PC-9 (cell line): Measurements from ENCODE around the gene COL18A1. TPM values are rescaled to one million over a fixed set of nuclear protein-coding genes. Genes with fewer than 3 reads are reported as not detected.

Experiments used
- BruUV-seq: library from RNA; stranded (reverse); fragments of 400-500 nt; replicated peaks from 2 replicates; lab custom pipeline; 2021; lab: Mats Ljungman, UMichigan
- CTCF ChIA-PET: fragments of 300-600 bp; sonication (Branson Sonifier 250); formaldehyde crosslinking; loops from one replicate; lab custom pipeline; 2022; ENCODE audit warnings: antibody characterized with exemption; lab: Charles Lee
- POLR2A ChIA-PET: fragments of 300-600 bp; sonication (Branson Sonifier 250); formaldehyde crosslinking; loops from one replicate; lab custom pipeline; 2022; ENCODE audit warnings: antibody characterized with exemption; ENCODE audit not compliant: unreplicated experiment; lab: Charles Lee
- DNase-seq, 2 experiments: peaks; one replicate each; pipeline versions ENCODE4 v3.0.0 to v3.0.0-alpha.2; 2015 to 2022; ENCODE audit warnings: mixed read lengths in 1 of 2
- H2AFZ ChIP-seq: fragments of 200-600 bp; sonication (generic); 2 replicates; pipeline ENCODE4 v1.8.1; 2017; ENCODE audit warnings: antibody characterized with exemption
- H3F3A ChIP-seq: fragments of 200-600 bp; sonication (generic); 2 replicates; pipeline ENCODE4 v1.8.1; 2017; ENCODE audit warnings: antibody characterized with exemption, mild to moderate bottlenecking, low read depth; ENCODE audit not compliant: insufficient read depth
- H3K27ac ChIP-seq: fragments of 200-600 bp; sonication (generic); 2 replicates; pipeline ENCODE4 v1.6.1; 2016; ENCODE audit warnings: mixed run types
- H3K27me3 ChIP-seq: fragments of 200-600 bp; sonication (generic); 2 replicates; pipeline ENCODE4 v1.6.1; 2016; ENCODE audit warnings: low read depth, mixed run types; ENCODE audit not compliant: insufficient read depth
- H3K36me3 ChIP-seq: fragments of 200-600 bp; sonication (generic); 2 replicates; pipeline ENCODE4 v1.6.1; 2016; ENCODE audit warnings: low read depth, mixed run types
- H3K4me1 ChIP-seq: fragments of 200-600 bp; sonication (generic); replicated peaks from 2 replicates; pipeline ENCODE4 v1.6.1; 2016; ENCODE audit warnings: mixed run types; ENCODE audit not compliant: insufficient read depth
- H3K4me2 ChIP-seq: fragments of 200-600 bp; sonication (generic); 2 replicates; pipeline ENCODE4 v1.6.1; 2017; ENCODE audit warnings: mixed run types
- H3K4me3 ChIP-seq: fragments of 200-600 bp; sonication (generic); 2 replicates; pipeline ENCODE4 v1.6.1; 2016; ENCODE audit warnings: mixed run types
- H3K79me2 ChIP-seq: fragments of 200-600 bp; sonication (generic); 2 replicates; pipeline ENCODE4 v1.6.1; 2017; ENCODE audit warnings: low read depth, mixed run types
- H3K9me2 ChIP-seq: fragments of 200-600 bp; sonication (generic); 2 replicates; pipeline ENCODE4 v1.8.1; 2017; ENCODE audit warnings: mild to moderate bottlenecking; ENCODE audit not compliant: insufficient read depth
- H3K9me3 ChIP-seq: fragments of 200-600 bp; sonication (generic); 2 replicates; pipeline ENCODE4 v1.8.1; 2016; ENCODE audit warnings: low read depth; ENCODE audit not compliant: insufficient read depth
- H4K20me1 ChIP-seq: fragments of 200-600 bp; sonication (generic); 2 replicates; pipeline ENCODE4 v1.8.1; 2017; ENCODE audit not compliant: insufficient read depth
- EZH2 ChIP-seq: fragments of 200-600 bp; sonication (generic); IDR thresholded peaks from 2 replicates; pipeline ENCODE4 v1.8.0; 2017; ENCODE audit warnings: antibody characterized with exemption, low read depth
- intact Hi-C: fragments of 100-400 bp; cut with micrococcal nuclease; formaldehyde crosslinking; loops from one replicate; pipeline ENCODE4 v1.10.0; 2022; ENCODE audit not compliant: unreplicated experiment
- total RNA-seq: library from RNA; stranded (reverse); gene quantifications from 2 replicates; pipeline ENCODE4 v1.2.3, GENCODE V29; 2021
- TF ChIP-seq, protein P1 (sequence below): fragments of 200-600 bp; sonication (generic); conservative IDR thresholded peaks from 2 replicates; pipeline ENCODE4 v1.6.1; 2017; ENCODE audit warnings: mixed run types, antibody characterized with exemption, mild to moderate bottlenecking, moderate library complexity

Gene COL18A1
- total RNA-seq, 1 experiment from 2014 or later = 82.4 TPM

DNA sequence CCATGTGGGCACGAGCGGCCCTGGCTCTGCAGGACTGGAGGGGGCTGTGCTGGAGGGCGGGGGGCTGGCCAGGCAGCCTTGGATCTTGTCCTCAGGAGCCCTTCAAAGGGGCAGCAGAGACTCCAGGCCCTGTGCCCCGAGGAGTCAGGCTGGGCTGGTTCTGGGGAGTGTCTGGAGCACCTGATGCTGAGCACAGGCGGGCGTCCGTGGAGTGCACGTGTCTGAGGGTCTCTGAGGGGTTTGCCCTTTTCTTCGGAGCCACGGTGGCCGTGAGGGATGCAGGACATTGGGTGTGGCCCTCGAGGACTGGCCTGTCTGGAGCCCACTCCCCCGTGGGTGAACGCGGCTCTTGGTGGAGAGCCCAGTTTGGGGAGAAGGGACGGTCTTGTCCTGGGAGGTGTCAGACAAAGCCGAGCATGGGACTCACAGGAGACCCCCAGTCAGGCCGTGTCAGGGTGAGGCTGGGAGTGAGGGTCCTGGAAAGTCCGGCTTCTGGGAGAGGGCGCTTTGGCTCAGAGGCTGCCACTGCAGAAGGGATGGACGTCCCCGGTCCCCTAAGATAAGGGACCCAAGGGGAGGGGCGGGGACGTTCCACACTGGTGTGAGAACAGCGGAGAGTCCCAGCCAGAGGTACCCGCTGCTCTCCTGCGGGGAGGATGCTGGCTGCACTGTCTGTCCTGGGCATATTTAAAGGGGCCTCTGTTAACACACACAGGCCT lies 60.8 kb downstream of the COL18A1 start:
- POLR2A ChIA-PET = no interaction called here
- H2AFZ ChIP-seq = no peak overlapping the region

DNA sequence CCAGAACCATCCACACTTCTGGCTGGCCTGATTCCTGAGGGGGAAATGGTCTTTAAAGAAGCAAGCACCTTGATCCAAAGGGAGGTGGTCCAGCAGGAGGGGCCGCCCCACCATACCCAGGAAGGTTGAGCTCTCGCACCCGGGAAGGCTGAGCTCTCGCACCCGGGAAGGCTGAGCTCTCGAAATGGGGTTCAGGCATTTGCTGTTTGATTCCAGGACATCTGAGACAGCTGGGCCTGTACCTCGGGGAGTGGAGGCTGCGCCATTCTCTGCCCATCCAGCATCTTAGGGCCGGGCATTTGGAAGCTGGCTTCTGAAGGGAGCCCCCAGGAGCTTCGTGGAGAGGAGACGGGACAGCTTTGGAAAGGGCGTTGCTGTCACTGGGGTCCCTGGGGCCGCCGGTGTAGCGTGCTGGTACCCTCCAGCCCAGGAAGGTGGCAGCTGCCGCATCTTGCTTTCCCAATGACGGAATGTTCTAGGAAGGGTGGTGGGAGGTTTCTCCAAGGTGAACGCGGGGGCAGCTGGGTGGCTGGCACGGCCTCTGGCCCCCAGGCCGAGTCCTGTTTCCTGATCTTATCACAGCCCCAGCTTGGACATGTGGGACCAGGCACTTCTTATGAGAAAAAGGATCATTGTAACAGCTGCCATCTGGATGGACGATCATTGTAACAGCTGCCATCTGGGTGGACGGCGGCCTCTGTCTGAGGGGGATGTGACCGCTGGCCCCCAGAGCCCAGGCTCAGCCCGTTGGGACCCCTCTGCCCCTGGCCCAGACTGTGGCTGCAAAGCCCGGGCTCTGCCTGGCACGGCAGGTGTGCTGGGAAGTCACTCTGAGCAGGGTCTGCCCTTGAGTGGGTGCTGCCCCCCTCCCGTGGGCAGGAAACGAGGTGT lies 61.6 kb downstream of the COL18A1 start:
- BruUV-seq = no TSS peak
- Histone ChIP-seq H3K36me3 (no peaks in the 10 kb centered on the region), H3K9me2 (no peaks in the 10 kb centered on the region), H3K4me2 (no peak overlapping the region), H3K9me3 (no peaks in the 10 kb centered on the region), H3F3A (peaks cover 17% of the 10 kb centered on the region; the same call in 1 of the 2 replicates), H3K27ac (no peak overlapping the region), H3K4me3 (no peak overlapping the region), H2AFZ (no peak overlapping the region), H3K27me3 (no peaks in the 10 kb centered on the region), H4K20me1 (no peaks in the 10 kb centered on the region), H3K79me2 (no peaks in the 10 kb centered on the region), H3K4me1 (peaks cover 11% of the 10 kb centered on the region)
- ChIA-PET CTCF (no interaction called here), POLR2A (no interaction called here)
- intact Hi-C loops = no loop called here
- TF ChIP-seq, protein P1, sequence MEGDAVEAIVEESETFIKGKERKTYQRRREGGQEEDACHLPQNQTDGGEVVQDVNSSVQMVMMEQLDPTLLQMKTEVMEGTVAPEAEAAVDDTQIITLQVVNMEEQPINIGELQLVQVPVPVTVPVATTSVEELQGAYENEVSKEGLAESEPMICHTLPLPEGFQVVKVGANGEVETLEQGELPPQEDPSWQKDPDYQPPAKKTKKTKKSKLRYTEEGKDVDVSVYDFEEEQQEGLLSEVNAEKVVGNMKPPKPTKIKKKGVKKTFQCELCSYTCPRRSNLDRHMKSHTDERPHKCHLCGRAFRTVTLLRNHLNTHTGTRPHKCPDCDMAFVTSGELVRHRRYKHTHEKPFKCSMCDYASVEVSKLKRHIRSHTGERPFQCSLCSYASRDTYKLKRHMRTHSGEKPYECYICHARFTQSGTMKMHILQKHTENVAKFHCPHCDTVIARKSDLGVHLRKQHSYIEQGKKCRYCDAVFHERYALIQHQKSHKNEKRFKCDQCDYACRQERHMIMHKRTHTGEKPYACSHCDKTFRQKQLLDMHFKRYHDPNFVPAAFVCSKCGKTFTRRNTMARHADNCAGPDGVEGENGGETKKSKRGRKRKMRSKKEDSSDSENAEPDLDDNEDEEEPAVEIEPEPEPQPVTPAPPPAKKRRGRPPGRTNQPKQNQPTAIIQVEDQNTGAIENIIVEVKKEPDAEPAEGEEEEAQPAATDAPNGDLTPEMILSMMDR = no peak
- TF ChIP-seq EZH2 = no peak
- DNase-seq = no peak

More for the DNA sequence above, 60.8 kb downstream of the COL18A1 start:
- Histone ChIP-seq H3K27ac (no peak overlapping the region), H3K4me1 (peaks cover 4% of the 10 kb centered on the region), H3K9me3 (no peaks in the 10 kb centered on the region), H3K9me2 (no peaks in the 10 kb centered on the region), H3K4me2 (no peak overlapping the region), H3K27me3 (no peaks in the 10 kb centered on the region), H3K4me3 (no peak overlapping the region), H3K36me3 (no peaks in the 10 kb centered on the region), H3F3A (peaks cover 11% of the 10 kb centered on the region; the same call in 1 of the 2 replicates), H4K20me1 (no peaks in the 10 kb centered on the region), H3K79me2 (no peaks in the 10 kb centered on the region)
- BruUV-seq = no TSS peak
- no peak for DNase-seq
- CTCF ChIA-PET = no interaction called here
- intact Hi-C loops = no loop called here
- TF ChIP-seq EZH2 = no peak
- TF ChIP-seq, protein P1 = no peak

DNA sequence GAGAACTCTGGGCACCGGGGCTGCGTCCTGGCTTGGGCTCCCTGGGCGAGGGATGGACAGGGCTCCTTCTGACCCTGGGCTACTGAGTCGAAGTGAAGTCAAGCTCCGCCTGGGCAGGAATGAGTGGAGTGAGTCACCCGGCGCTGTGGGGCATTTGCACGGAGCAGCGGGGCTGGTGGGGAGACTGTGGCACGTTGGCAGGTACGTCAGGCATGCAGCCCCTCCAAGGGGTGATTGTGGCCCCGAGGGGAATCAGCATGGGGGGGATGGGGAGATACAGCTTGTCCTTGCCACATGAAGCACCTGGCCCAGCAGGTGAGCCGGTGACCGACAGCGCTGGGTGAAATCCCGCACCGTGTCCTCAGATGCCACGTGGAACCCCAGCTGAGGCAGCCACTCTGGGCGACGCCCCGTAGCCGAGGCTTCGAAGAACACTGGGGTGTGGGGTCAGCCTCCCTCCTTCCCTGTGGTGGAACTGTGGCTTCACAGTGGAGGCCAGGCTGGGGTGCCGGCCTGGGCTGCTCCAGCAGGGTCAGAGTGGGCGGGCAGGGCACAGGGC lies 62.3 kb downstream of the COL18A1 start:
- DNase-seq = no peak
- Histone ChIP-seq H3K9me3 (no peaks in the 10 kb centered on the region), H3K4me3 (no peak overlapping the region), H4K20me1 (no peaks in the 10 kb centered on the region), H3K4me1 (peaks cover 16% of the 10 kb centered on the region), H3K27ac (no peak overlapping the region), H3K9me2 (no peaks in the 10 kb centered on the region), H3K36me3 (no peaks in the 10 kb centered on the region), H3K79me2 (no peaks in the 10 kb centered on the region), H3K4me2 (no peak overlapping the region), H3F3A (peaks cover 18% of the 10 kb centered on the region; the same call in 1 of the 2 replicates), H3K27me3 (no peaks in the 10 kb centered on the region), H2AFZ (no peak overlapping the region)
- intact Hi-C loops = no loop called here
- ChIA-PET CTCF (no interaction called here), POLR2A (no interaction called here)
- TF ChIP-seq, protein P1 = no peak
- TF ChIP-seq EZH2 = no peak
- no TSS peak for BruUV-seq
